GM12864 (cell line): ENCODE data around the gene SELENOS.

Experiments
- DNase-seq: peaks from one replicate; pipeline ENCODE4 v3.0.0-alpha.2; 2011; ENCODE audit warnings: low read depth
- H3K4me3 ChIP-seq: 2 replicates; pipeline ENCODE4 v1.5.1; 2011; ENCODE audit warnings: mild to moderate bottlenecking, low read depth, low read length, control low read depth
- TF ChIP-seq, protein P1 (sequence below): IDR thresholded peaks from 2 replicates; pipeline ENCODE4 v1.5.1; 2011; ENCODE audit warnings: low read depth, mild to moderate bottlenecking, moderate library complexity, low read length, control low read depth, inconsistent platforms; ENCODE audit errors: missing control alignments

SELENOS gene

DNA sequence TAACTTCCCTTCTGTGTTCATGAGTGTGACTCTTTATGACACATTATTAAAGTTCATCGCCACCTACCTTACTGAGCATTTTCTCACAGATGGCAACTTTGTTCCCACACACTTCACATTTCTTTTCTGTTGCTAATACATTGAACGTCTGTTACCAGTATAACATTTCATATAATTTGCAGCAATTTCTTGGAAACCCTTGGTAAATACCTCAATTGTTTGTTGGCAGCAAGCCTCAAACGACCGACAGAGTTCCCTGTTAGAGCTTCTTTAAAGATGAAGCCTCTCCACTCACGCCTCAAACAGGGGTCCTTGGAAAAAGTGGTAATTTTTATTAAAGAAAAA lies 22.3 kb downstream of the SELENOS start:
- TF ChIP-seq, protein P1, sequence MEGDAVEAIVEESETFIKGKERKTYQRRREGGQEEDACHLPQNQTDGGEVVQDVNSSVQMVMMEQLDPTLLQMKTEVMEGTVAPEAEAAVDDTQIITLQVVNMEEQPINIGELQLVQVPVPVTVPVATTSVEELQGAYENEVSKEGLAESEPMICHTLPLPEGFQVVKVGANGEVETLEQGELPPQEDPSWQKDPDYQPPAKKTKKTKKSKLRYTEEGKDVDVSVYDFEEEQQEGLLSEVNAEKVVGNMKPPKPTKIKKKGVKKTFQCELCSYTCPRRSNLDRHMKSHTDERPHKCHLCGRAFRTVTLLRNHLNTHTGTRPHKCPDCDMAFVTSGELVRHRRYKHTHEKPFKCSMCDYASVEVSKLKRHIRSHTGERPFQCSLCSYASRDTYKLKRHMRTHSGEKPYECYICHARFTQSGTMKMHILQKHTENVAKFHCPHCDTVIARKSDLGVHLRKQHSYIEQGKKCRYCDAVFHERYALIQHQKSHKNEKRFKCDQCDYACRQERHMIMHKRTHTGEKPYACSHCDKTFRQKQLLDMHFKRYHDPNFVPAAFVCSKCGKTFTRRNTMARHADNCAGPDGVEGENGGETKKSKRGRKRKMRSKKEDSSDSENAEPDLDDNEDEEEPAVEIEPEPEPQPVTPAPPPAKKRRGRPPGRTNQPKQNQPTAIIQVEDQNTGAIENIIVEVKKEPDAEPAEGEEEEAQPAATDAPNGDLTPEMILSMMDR, result no peak
- no peak for DNase-seq
- H3K4me3 ChIP-seq, result no peak overlapping the region

DNA sequence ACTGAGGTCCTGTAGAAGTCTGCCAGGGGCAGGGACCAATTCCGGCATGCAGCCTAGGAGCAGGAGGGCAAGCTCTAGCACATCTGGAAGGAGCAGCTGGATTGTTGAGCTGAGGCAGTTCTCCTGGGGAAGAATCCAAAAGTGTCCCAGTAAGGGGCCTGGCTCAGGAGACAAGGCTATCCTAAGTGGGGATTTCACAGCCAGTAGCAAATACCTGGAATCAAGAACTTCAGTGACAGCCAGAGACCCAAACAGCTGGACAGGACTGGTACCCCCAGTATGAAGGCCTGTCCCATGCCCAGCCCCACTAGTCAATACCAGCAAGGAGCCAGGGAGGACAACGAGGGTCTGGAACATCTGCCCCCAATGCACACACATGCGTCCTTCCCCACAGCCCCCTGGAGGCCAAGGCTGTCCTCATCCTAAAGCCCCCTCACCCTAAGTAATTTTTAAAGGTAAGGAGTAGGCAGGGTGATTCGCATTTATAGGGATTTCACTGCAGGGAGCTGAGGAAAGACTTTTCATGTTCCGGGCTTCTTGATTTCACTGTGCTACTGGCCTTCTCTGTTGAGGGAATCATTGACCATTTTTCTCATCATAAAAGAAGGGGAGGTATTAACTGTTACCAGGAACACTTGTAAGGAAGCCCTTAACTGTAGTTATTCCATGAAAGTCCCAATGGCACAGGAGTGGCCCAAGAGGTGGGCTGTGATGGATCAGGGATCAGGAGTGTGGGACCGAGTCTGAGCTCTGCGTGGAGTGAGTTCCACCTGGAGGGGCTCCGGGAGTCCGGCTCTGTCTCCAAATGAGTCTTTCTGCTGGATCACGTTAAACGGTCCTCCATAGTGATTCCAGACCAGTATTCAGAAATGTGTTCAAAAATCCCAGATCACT lies 22.9 kb downstream of the SELENOS start:
- no peak for DNase-seq
- TF ChIP-seq, protein P1, result no peak
- H3K4me3 ChIP-seq, result no peak overlapping the region

GRCh38 chr15:101252836-101253235 lies 24.4 kb downstream of the SELENOS start:
- TF ChIP-seq, protein P1, result no peak
- no peak for DNase-seq

DNA sequence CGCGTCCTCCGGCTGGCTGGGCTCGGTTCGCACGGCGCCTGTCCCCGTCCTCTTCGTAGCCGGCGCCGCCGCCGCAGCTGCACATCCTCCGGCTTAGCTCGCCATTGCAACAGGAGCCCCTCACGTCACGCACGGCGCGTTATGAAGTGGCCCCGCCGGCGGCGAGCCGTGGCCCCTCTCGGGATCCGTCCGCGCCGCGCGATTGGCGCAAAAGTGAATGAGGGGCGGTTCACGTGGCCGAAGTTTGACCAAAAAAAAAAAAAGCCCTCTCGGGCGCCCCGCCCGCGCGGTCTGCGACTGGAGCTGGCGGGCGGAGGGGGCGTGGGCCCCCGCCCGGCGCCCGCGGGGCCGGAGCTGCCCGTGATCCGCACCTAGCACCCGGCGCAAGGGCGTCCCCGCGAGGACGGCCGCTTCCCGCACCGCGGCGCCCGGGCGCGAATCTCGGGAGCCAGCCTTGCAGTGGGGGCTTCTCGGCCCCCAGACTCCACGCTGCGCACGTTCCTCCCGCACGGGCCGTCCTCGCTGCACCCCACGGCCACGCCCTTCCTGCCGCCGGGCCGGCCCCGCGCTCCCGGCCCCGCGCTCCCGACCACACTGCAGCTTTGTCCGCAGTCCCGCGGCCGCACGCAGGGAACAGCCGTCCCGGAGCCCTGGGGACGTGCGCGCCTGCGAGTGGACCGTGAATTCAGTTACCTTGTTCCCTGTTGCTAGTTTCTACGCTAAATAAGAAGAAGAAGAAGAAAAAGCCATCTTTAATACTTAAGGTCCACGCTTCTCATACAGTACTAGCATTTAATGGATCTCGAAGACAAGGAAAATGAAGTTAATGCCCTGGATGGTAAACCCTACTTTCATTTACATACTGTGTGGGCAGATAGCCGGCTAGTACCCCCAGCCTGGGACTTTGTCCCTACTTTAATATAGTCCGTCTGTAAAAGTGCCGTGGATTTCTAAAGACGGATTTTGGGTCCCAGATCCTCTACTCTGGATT lies 25.2 kb downstream of the SELENOS start, which contains the start of gene CHSY1:
TSS of gene CHSY1 (minus strand) at position 219 of the 991 bp plus-strand sequence. CDS start 592 bp downstream, outside the sequence.
- TF ChIP-seq, protein P1, result peak; percentile 13
- peak within 1 kb of the TSS; percentile 86 for H3K4me3 ChIP-seq
- DNase-seq, result peak; percentile 67

More at GRCh38 chr15:101252836-101253235, 24.4 kb downstream of the SELENOS start:
- H3K4me3 ChIP-seq, result peak overlapping the region; percentile 70

- DNase-seq, result no peak
- TF ChIP-seq, protein P1, result no peak
- H3K4me3 ChIP-seq, result peak overlapping the region; percentile 86
These were observed 26.1 kb downstream of the SELENOS start for GRCh38 chr15:101250873-101251829.

GRCh38 chr15:101250341-101250831 lies 26.9 kb downstream of the SELENOS start:
- DNase-seq, result no peak
- TF ChIP-seq, protein P1, result no peak

More at GRCh38 chr15:101250341-101250831, 26.9 kb downstream of the SELENOS start:
- H3K4me3 ChIP-seq, result peak overlapping the region; percentile 86
